22Rv1 (cell line): ENCODE data around the gene PSMB11.

Experiments
- ZFX ChIP-seq: fragments of 450-650 bp; IDR thresholded peaks from 2 replicates; pipeline ENCODE4 v1.6.1; 2017; ENCODE audit warnings: antibody characterized with exemption, borderline replicate concordance
- TF ChIP-seq, protein P1 (sequence below): fragments of 450-650 bp; IDR thresholded peaks from 2 replicates; pipeline ENCODE4 v1.5.1; 2017; ENCODE audit warnings: mild to moderate bottlenecking

DNA sequence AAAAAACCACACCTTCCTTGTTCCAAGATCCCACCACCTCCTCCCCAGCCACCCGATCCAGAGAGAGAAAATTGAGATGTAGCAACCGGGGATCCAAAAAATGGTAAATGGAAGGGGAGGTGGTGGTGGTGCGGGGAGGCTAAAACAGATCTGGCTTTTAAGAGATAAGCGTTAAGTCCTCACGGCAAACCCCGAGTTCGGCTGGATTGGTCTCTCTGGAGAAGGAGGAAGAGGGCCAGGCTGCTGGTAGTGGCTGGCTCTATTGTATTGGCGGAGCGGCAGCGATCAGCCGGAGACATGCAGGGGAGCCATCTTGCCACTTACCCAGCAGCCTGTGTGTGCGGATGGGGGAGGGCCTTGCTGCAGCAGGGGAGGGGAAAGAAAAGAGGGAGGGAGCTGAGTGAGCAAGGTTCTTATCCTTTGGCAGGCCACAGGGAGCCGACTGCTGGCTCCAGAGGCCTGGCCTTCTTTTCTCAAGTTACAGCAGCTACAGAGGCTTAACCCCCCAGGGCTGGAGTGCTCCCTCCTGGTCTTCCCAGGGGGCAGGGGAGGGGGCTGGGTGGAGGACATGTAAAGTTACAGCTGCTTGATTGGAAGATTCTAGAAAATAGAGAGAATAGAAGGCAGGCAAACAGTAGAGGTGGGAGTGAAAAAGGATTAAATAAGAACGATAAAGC is 29.4 kb downstream of the PSMB11 start:
- TF ChIP-seq, protein P1, sequence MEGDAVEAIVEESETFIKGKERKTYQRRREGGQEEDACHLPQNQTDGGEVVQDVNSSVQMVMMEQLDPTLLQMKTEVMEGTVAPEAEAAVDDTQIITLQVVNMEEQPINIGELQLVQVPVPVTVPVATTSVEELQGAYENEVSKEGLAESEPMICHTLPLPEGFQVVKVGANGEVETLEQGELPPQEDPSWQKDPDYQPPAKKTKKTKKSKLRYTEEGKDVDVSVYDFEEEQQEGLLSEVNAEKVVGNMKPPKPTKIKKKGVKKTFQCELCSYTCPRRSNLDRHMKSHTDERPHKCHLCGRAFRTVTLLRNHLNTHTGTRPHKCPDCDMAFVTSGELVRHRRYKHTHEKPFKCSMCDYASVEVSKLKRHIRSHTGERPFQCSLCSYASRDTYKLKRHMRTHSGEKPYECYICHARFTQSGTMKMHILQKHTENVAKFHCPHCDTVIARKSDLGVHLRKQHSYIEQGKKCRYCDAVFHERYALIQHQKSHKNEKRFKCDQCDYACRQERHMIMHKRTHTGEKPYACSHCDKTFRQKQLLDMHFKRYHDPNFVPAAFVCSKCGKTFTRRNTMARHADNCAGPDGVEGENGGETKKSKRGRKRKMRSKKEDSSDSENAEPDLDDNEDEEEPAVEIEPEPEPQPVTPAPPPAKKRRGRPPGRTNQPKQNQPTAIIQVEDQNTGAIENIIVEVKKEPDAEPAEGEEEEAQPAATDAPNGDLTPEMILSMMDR, result no peak
- TF ChIP-seq ZFX, result no peak
